GM23248 (cell line): ENCODE measurements around the gene ZC3H12C.

Experiments used
- EZH2 ChIP-seq: fragments of 200-600 bp; sonication (generic); IDR thresholded peaks from 2 replicates; pipeline ENCODE4 v1.6.1; 2018; ENCODE audit warnings: antibody characterized with exemption, mild to moderate bottlenecking; ENCODE audit not compliant: insufficient read depth, poor library complexity, severe bottlenecking
- EZH2phosphoT487 ChIP-seq: fragments of 200-600 bp; sonication (generic); IDR thresholded peaks from 2 replicates; pipeline ENCODE4 v1.6.1; 2018; ENCODE audit warnings: antibody characterized with exemption, moderate library complexity, mild to moderate bottlenecking, low read depth; ENCODE audit not compliant: insufficient read depth

DNA sequence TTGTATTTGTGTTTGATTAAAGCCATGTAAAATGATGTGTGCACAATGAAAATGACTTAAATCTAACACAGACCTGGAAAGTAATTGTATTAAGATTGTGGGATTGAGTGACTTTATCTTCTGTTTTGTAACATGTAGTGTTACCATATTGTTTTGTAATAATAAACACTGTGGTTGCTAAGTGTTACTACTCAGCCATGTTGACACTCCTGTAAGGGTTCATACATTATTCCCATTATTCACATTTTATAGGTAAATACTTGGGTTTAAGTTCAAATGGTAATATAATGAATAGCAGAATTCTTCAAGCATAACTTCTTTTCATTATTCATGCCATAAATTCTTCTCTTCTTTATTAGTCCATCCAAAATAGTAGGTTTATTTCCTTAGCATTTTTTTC lies 69.0 kb downstream of the ZC3H12C start:
- TF ChIP-seq EZH2 (no peak), EZH2phosphoT487 (no peak)
